HEK293T (cell line): ENCODE measurements around the gene EIF3L.

Experiments used
- ELF4 ChIP-seq: fragments of 450-650 bp; IDR thresholded peaks from 2 replicates; pipeline ENCODE4 v1.6.1; 2017; ENCODE audit warnings: antibody characterized with exemption
- FOXA1 ChIP-seq: fragments of 450-650 bp; IDR thresholded peaks from 2 replicates; pipeline ENCODE4 v1.6.1; 2016; ENCODE audit warnings: mild to moderate bottlenecking
- FOXK2 ChIP-seq: fragments of 450-650 bp; IDR thresholded peaks from 2 replicates; pipeline ENCODE4 v1.6.1; 2016; ENCODE audit warnings: mild to moderate bottlenecking
- FOXM1 ChIP-seq: fragments of 450-650 bp; IDR thresholded peaks from 2 replicates; pipeline ENCODE4 v1.6.1; 2017; ENCODE audit warnings: mild to moderate bottlenecking, borderline replicate concordance
- HDGF ChIP-seq: fragments of 450-650 bp; IDR thresholded peaks from 2 replicates; pipeline ENCODE4 v1.6.1; 2017; ENCODE audit warnings: antibody characterized with exemption, borderline replicate concordance
- L3MBTL2 ChIP-seq: fragments of 450-650 bp; conservative IDR thresholded peaks from 2 replicates; pipeline ENCODE4 v1.6.1; 2016; ENCODE audit warnings: mild to moderate bottlenecking
- SP1 ChIP-seq: fragments of 450-650 bp; IDR thresholded peaks from 2 replicates; pipeline ENCODE4 v1.6.1; 2017
- SUZ12 ChIP-seq: fragments of 450-650 bp; IDR thresholded peaks from 2 replicates; pipeline ENCODE4 v1.6.1; 2016; ENCODE audit warnings: mild to moderate bottlenecking
- TARDBP ChIP-seq: fragments of 450-650 bp; IDR thresholded peaks from 2 replicates; pipeline ENCODE4 v1.6.1; 2016
- ZNF384 ChIP-seq: fragments of 450-650 bp; IDR thresholded peaks from 2 replicates; pipeline ENCODE4 v1.6.1; 2016

- TF ChIP-seq L3MBTL2 = no peak
- TF ChIP-seq ZNF384 = no peak
- no peak for TF ChIP-seq HDGF
- no peak for TF ChIP-seq TARDBP
- TF ChIP-seq SUZ12 = no peak
- no peak for TF ChIP-seq FOXM1
- no peak for TF ChIP-seq ELF4
- no peak for TF ChIP-seq SP1
- TF ChIP-seq FOXK2 = no peak
- TF ChIP-seq FOXA1 = no peak
Measured at GRCh38 chr22:37894939-37895670, 45.9 kb downstream of the EIF3L start.
